GM20000 (cell line): ENCODE results near the gene BSND.

Experiments
- DNase-seq: peaks from one replicate; pipeline ENCODE4 v3.0.0; 2012; ENCODE audit warnings: low spot score
- TF ChIP-seq, protein P1 (sequence below): IDR thresholded peaks from 2 replicates; pipeline ENCODE4 v1.5.1; 2012; ENCODE audit warnings: mild to moderate bottlenecking, control low read depth; ENCODE audit errors: extremely low read depth, missing control alignments

The BSND gene

DNA sequence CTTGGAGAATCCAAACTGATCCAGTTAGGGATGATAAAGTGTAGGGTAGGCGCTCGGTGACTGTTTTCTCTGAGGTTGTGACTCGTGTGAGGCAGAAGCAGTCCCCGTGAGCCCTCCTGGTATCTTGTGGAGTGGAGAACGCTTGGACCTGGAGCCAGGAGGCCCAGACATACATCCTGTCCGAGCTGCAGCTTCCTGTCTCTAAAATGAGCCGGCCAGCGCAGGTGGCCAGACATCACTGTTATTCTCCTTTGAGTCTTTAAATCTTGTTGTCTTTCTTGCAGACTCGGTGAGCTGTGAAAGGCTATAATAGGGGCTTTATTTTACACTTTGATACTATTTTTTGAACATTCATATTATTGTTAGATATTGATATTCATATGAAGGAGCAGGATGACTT, 52.9 kb downstream of the BSND start:
- TF ChIP-seq, protein P1, sequence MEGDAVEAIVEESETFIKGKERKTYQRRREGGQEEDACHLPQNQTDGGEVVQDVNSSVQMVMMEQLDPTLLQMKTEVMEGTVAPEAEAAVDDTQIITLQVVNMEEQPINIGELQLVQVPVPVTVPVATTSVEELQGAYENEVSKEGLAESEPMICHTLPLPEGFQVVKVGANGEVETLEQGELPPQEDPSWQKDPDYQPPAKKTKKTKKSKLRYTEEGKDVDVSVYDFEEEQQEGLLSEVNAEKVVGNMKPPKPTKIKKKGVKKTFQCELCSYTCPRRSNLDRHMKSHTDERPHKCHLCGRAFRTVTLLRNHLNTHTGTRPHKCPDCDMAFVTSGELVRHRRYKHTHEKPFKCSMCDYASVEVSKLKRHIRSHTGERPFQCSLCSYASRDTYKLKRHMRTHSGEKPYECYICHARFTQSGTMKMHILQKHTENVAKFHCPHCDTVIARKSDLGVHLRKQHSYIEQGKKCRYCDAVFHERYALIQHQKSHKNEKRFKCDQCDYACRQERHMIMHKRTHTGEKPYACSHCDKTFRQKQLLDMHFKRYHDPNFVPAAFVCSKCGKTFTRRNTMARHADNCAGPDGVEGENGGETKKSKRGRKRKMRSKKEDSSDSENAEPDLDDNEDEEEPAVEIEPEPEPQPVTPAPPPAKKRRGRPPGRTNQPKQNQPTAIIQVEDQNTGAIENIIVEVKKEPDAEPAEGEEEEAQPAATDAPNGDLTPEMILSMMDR, result no peak
- no peak for DNase-seq

DNA sequence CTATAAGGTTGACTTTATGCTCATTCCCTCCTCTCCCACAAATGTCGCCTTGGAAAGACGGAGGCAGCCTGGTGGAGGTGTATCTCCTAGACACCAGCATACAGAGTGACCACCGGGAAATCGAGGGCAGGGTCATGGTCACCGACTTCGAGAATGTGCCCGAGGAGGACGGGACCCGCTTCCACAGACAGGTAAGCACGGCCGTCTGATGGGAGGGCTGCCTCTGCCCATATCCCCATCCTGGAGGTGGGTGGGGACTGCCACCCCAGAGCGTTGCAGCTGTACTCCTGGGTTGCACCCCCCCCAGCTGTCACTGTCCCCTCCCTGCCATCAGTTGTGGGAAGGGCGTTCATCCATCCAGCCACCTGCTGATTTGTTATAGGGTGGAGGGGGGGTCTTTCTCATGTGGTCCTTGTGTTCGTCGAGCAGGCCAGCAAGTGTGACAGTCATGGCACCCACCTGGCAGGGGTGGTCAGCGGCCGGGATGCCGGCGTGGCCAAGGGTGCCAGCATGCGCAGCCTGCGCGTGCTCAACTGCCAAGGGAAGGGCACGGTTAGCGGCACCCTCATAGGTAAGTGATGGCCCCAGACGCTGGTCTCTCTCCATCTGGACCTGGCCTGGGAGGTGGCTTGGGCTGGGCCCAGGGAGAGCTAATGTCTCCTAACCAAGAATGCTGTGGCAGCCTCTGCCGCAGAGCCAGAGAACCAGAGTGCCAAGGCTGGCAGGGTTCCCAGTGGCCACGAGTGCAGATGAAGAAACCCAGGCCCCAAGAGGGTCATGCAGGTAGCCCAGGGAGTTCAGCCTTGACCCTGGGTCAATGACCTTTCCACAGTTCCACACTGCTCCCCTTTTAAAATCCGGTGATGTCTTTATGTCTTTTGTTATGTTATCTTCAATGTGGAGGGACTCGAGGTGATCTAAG, 53.7 kb downstream of the BSND start:
- DNase-seq, result no peak
- TF ChIP-seq, protein P1, result no peak

DNA sequence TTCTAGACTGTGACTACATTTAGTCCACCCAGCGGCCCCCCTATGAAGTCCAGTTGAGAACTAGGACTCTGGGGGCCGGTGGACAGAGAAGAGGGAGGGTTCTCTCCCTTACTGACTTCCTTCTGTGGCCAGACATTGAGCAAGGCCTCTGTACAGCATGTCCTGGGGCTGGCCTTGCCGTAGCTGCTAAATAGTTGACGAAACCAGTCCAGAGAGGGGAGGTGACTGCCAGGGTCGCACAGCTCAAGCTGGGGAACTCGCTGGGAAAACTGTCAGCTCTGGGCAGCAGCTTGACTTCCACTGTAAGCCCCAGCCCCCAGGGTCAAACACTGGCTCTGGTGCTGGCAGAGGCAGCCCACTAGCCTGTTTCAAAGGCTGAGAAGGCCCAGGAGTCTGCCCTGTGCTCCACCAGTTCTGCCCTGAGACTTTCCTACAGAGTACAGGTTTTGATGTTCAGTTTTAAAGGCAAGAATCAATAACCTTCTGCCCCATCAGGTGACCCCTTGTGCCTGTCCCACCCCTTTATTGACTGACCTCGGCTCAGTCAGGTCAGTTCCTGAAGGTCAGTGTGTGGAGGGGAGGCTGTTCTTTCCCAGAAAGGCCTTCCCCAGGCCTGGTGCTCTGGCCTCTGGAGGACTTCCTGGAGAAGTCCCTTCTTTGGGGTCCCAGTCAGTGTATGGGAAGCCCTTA, 54.7 kb downstream of the BSND start:
- DNase-seq, result no peak
- TF ChIP-seq, protein P1, result no peak

DNA sequence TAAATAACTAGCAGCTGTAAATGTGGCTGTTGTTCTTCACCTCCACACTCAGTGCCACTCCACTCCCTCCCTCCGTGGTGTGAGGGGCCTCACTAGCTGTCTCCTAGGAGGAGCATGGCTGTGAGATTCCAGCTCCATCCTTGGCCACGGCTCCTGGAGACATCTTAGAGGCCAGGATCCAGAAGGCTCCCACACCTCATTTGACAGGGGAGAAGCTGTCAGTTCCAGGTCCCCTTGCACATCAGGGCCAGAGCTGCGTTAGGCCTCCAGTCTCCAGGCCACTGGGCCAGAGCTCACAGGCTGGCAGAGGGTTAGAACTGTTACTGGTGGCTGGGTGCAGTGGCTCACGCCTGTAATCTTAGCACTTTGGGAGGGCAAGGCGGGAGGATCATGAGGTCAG, 55.7 kb downstream of the BSND start:
- DNase-seq, result no peak
- TF ChIP-seq, protein P1, result no peak

DNA sequence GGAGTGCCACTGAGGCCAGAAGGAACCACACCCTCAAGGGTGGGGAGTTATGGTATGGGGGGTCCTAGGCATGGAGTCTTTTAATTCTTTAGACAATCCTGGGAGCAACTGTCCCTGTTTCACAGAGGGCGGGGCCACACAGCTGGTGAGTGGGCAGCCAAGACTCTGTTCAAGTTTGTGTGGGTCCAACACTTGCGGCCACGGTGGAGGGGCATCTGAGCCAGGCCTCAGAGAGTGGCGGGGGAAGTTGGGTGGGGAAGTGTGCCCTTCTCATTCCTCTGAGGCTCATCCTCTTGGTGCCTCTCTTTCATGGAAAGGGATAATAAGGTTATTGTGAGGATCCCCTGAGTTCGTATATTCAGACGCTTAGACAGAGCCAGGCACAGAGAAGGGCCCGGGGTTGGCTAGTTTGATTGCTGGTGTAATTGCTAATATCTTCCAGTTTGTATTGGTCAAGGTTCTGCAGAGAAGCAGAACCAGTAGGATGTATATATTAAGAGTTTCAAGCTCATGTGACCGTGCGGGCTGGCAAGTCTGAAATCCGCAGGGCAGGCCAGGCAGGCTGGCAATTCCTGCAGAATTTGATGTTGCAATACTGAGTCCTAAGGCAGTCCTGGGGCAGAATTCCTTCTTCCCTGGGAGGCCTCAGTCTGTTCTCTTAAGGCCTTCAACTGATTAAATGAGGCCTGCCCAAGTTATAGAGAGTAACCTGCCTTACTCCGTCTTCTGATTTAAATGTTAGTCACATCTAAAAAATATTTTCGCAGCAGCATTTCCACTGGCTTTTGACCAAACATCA, 56.5 kb downstream of the BSND start:
- DNase-seq, result no peak
- TF ChIP-seq, protein P1, result no peak

DNA sequence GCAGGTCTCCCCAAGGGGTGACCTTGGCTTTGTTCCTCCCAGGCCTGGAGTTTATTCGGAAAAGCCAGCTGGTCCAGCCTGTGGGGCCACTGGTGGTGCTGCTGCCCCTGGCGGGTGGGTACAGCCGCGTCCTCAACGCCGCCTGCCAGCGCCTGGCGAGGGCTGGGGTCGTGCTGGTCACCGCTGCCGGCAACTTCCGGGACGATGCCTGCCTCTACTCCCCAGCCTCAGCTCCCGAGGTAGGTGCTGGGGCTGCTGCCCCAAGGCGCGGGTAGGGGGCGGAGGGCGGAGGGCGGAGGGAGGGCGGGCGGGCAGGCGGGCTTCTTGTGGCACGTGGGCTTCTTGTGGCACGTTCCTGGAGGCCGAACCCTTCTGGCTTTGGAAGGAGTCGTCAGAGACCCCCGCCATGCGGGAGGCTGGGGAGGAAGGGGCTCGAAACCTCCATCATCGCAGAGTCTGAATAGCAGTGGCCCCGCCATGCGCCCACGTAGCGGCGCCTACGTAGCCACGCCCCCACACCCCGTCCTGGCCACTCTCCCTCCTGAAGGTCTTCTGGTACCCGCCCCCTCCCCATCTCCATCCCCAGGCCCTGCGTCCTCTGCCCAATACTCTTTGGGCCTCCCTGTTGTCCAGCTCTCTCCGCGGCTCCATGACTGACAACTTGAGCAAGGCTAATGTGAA, 57.4 kb downstream of the BSND start:
- no peak for DNase-seq
- TF ChIP-seq, protein P1, result no peak
